GM12878 (cell line): ENCODE data around the gene BBS4. TPM values are rescaled to one million over a fixed set of nuclear protein-coding genes. Genes with fewer than 3 reads are reported as not detected.

ENCODE experiments used
- ATAC-seq: fragments of 200-7000 bp; cut with Tn5 transposase; 3 replicates; pipeline ENCODE4 v1.9.1; 2020; ENCODE audit warnings: mild to moderate bottlenecking, moderate library complexity
- BruUV-seq: library from RNA; stranded (reverse); fragments of 400-500 nt; replicated peaks from 2 replicates; lab custom pipeline; 2021; lab: Mats Ljungman, UMichigan
- CTCF ChIA-PET: fragments of 300-600 bp; sonication (Branson Sonifier 250); formaldehyde crosslinking; extraction: SDS; loops from one replicate; lab custom pipeline; 2021; ENCODE audit warnings: inconsistent platforms; lab: Yijun Ruan, JAX
- POLR2A ChIA-PET: fragments of 350-600 bp; formaldehyde crosslinking; extraction: SDS; loops from one replicate; lab custom pipeline; 2021; ENCODE audit warnings: inconsistent platforms; lab: Charles Lee
- RAD21 ChIA-PET: fragments of 300-600 bp; sonication (Branson Sonifier 250); formaldehyde crosslinking; loops from one replicate; lab custom pipeline; 2023; ENCODE audit warnings: antibody characterized with exemption; ENCODE audit not compliant: unreplicated experiment; lab: Charles Lee
- SMC1A ChIA-PET: fragments of 300-600 bp; sonication (Branson Sonifier 250); formaldehyde crosslinking; loops from one replicate; lab custom pipeline; 2023; ENCODE audit not compliant: unreplicated experiment, uncharacterized antibody; lab: Charles Lee
- DNase-seq: peaks from one replicate; pipeline ENCODE4 v3.0.0-alpha.2; 2011; ENCODE audit warnings: low read depth, low spot score
- FAIRE-seq: peaks from 3 replicates; lab custom pipeline; 2011; peaks lifted over from hg19 to GRCh38; lab: Jason Lieb, UNC
- H2AFZ ChIP-seq: 2 replicates; pipeline ENCODE4 v1.6.0; 2011; ENCODE audit warnings: low read depth, low read length, control low read depth; ENCODE audit not compliant: control insufficient read depth
- H3K27ac ChIP-seq: 2 replicates; pipeline ENCODE4 v1.5.1; 2011; ENCODE audit warnings: control low read depth; ENCODE audit not compliant: control insufficient read depth, insufficient read depth
- H3K27me3 ChIP-seq, 2 experiments: replicated peaks in 1 of 2; 2 replicates each; pipeline versions ENCODE4 v1.6.0 to v1.6.1; 2011; ENCODE audit warnings: low read length in 1 of 2; ENCODE audit not compliant: control insufficient read depth in 2 of 2, insufficient read depth in 2 of 2
- H3K36me3 ChIP-seq, 2 experiments: 2 replicates each; pipeline ENCODE4 v1.5.1; 2011; ENCODE audit warnings: low read length in 1 of 2; ENCODE audit not compliant: control insufficient read depth in 2 of 2, insufficient read depth in 2 of 2
- H3K4me1 ChIP-seq: 2 replicates; pipeline ENCODE4 v1.6.1; 2011; ENCODE audit warnings: mild to moderate bottlenecking, low read length, moderate library complexity, mixed read lengths; ENCODE audit not compliant: control insufficient read depth, insufficient read depth
- H3K4me2 ChIP-seq: 2 replicates; pipeline ENCODE4 v1.6.0; 2011; ENCODE audit warnings: control low read depth; ENCODE audit not compliant: control insufficient read depth, insufficient read depth
- H3K4me3 ChIP-seq: fragments of 200-600 bp; sonication (generic); 2 replicates; pipeline ENCODE4 v1.5.1; 2016
- H3K79me2 ChIP-seq: 2 replicates; pipeline ENCODE4 v1.6.0; 2011; ENCODE audit warnings: low read length; ENCODE audit not compliant: control insufficient read depth, insufficient read depth
- H3K9ac ChIP-seq: 2 replicates; pipeline ENCODE4 v1.8.0; 2011; ENCODE audit warnings: low read length, control low read depth, mixed read lengths; ENCODE audit not compliant: control insufficient read depth, insufficient read depth
- H3K9me3 ChIP-seq: replicated peaks from 3 replicates; pipeline ENCODE4 v1.5.1; 2011; ENCODE audit warnings: mild to moderate bottlenecking, low read length; ENCODE audit not compliant: control insufficient read depth, insufficient read depth
- H4K20me1 ChIP-seq: 2 replicates; pipeline ENCODE4 v1.6.0; 2011; ENCODE audit not compliant: control insufficient read depth, insufficient read depth
- ASH2L ChIP-seq: fragments of 300-600, 200-600 bp; sonication (generic); IDR thresholded peaks from 2 replicates; pipeline ENCODE4 v1.6.1; 2017; ENCODE audit warnings: low read depth, mild to moderate bottlenecking, borderline replicate concordance
- BACH1 ChIP-seq: fragments of 450-650 bp; IDR thresholded peaks from 2 replicates; pipeline ENCODE4 v1.6.1; 2017; ENCODE audit warnings: mild to moderate bottlenecking, borderline replicate concordance
- DPF2 ChIP-seq: fragments of 450-650 bp; IDR thresholded peaks from 2 replicates; pipeline ENCODE4 v1.6.1; 2017; ENCODE audit warnings: mild to moderate bottlenecking
- GATAD2B ChIP-seq: fragments of 450-650 bp; conservative IDR thresholded peaks from 2 replicates; pipeline ENCODE4 v1.6.1; 2017; ENCODE audit warnings: low read depth, mild to moderate bottlenecking, moderate library complexity
- LARP7 ChIP-seq: fragments of 450-650 bp; IDR thresholded peaks from 2 replicates; pipeline ENCODE4 v1.6.1; 2017; ENCODE audit warnings: mild to moderate bottlenecking
- MYC ChIP-seq: IDR thresholded peaks from 2 replicates; pipeline ENCODE4 v1.6.1; 2011; ENCODE audit warnings: mild to moderate bottlenecking, low read length, moderate library complexity, inconsistent platforms; ENCODE audit not compliant: insufficient read depth, insufficient replicate concordance, insufficient read length, severe bottlenecking
- NFYA ChIP-seq: IDR thresholded peaks from 2 replicates; pipeline ENCODE4 v1.6.1; 2011; ENCODE audit warnings: low read depth, mild to moderate bottlenecking, low read length, improper control_type of control experiment, borderline replicate concordance
- PAX8 ChIP-seq: fragments of 450-650 bp; IDR thresholded peaks from 2 replicates; pipeline ENCODE4 v1.6.1; 2017; ENCODE audit warnings: mild to moderate bottlenecking, moderate library complexity
- PKNOX1 ChIP-seq: fragments of 450-650 bp; IDR thresholded peaks from 2 replicates; pipeline ENCODE4 v1.6.1; 2016; ENCODE audit warnings: mild to moderate bottlenecking
- RELA ChIP-seq: fragments of 450-650 bp; IDR thresholded peaks from 2 replicates; pipeline ENCODE4 v1.8.0; 2014; ENCODE audit warnings: borderline replicate concordance; ENCODE audit not compliant: partially characterized antibody
- SIX5 ChIP-seq: IDR thresholded peaks from 2 replicates; pipeline ENCODE4 v1.6.1; 2011; ENCODE audit warnings: mild to moderate bottlenecking, low read depth, low read length, moderate library complexity; ENCODE audit not compliant: severe bottlenecking
- SRF ChIP-seq, 2 experiments: IDR thresholded peaks; 2 replicates each; pipeline ENCODE4 v1.6.1; 2011; ENCODE audit warnings: low read depth in 2 of 2, low read length in 2 of 2, mild to moderate bottlenecking in 1 of 2, moderate library complexity in 1 of 2
- STAT1 ChIP-seq: fragments of 450-650 bp; conservative IDR thresholded peaks from 2 replicates; pipeline ENCODE4 v1.6.1; 2014; ENCODE audit warnings: antibody characterized with exemption, mild to moderate bottlenecking
- STAT3 ChIP-seq: IDR thresholded peaks from 2 replicates; pipeline ENCODE4 v1.6.1; 2011; ENCODE audit warnings: low read depth, low read length, improper control_type of control experiment
- TCF3 ChIP-seq: IDR thresholded peaks from 2 replicates; pipeline ENCODE4 v1.6.1; 2012; ENCODE audit warnings: low read depth, mild to moderate bottlenecking, low read length, borderline replicate concordance; ENCODE audit not compliant: insufficient read depth
- ZNF217 ChIP-seq: fragments of 450-650 bp; IDR thresholded peaks from 2 replicates; pipeline ENCODE4 v1.6.1; 2017; ENCODE audit warnings: antibody characterized with exemption, mild to moderate bottlenecking
- ZZZ3 ChIP-seq: IDR thresholded peaks from 2 replicates; pipeline ENCODE4 v1.6.1; 2011; ENCODE audit warnings: low read depth; ENCODE audit not compliant: control insufficient read depth, insufficient read length
- WGBS: methylation state at CpG from one replicate; pipeline ENCODE4 v1.1.6; 2016; ENCODE audit warnings: low lambda C conversion rate; ENCODE audit not compliant: insufficient replicate concordance, insufficient coverage; ENCODE audit errors: missing lambda C conversion rate; 5-methylcytosine and 5-hydroxymethylcytosine counted together
- in situ Hi-C: fragments of 300-500 bp; cut with MboI; formaldehyde crosslinking; loops from 9 replicates; pipeline ENCODE4 v1.14.3; 2018; ENCODE audit warnings: mixed read lengths
- intact Hi-C: fragments of 100-400 bp; cut with micrococcal nuclease; formaldehyde crosslinking; loops from one replicate; pipeline ENCODE4 v1.14.2; 2022; ENCODE audit not compliant: unreplicated experiment
- polyA plus RNA-seq, 11 experiments: library from polyadenylated mRNA; depleted of rRNA in 4 of 11; unstranded in 6 of 11; stranded (reverse) in 5 of 11; fragments of >200 nt; fragmentation: Nextera tagmentation in 4 of 11; fragmentation: Illumina TruSeq in 1 of 11; extraction: Ambion mirVana in 4 of 11; extraction: Trizol in 1 of 11; gene quantifications; 1 replicate in 1 of 11; 2 replicates in 10 of 11; pipeline versions ENCODE4 v1.2.1 to v1.2.3, GENCODE V29; 2011 to 2016; ENCODE audit warnings: inconsistent platforms in 2 of 11, missing spikeins in 2 of 11, low read depth in 1 of 11
- total RNA-seq, 4 experiments: library from RNA; depleted of rRNA in 3 of 4; stranded (reverse); fragments of >200 nt in 3 of 4; fragmentation: Illumina TruSeq in 1 of 4; extraction: Trizol in 1 of 4; gene quantifications; 2 replicates each; pipeline versions ENCODE4 v1.2.1 to v1.2.3, GENCODE V29; 2013 to 2021

Gene BBS4
- total and polyA plus RNA-seq, 10 of the 15 experiments (the other 5 are each of a cell fraction or from before 2014, with no cell fraction given) = 7.2 to 22.1 (median 9.9) TPM

GRCh38 chr15:72737061-72737460 is 51.1 kb downstream of the BBS4 start (continued):
- TF ChIP-seq RELA (no peak), LARP7 (no peak)

GRCh38 chr15:72737723-72738122 is 51.7 kb downstream of the BBS4 start:
- DNase-seq (no peak), FAIRE-seq (no peak), ATAC-seq (no peak)
- intact Hi-C loops = no loop called here
- BruUV-seq = no TSS peak
- Histone ChIP-seq H3K27me3 (no peaks in the 10 kb centered on the region), H4K20me1 (no peaks in the 10 kb centered on the region), H3K4me2 (no peak overlapping the region), H2AFZ (no peak overlapping the region), H3K4me1 (peaks cover 19% of the 10 kb centered on the region), H3K27ac (no peak overlapping the region), H3K4me3 (no peak overlapping the region), H3K9me3 (no peaks in the 10 kb centered on the region; the same call in 2 of the 3 replicates), H3K9ac (no peak overlapping the region), H3K36me3 (peaks cover 5 to 22% of the 10 kb centered on the region in 2 experiments; a peak in 3 of 4 replicates), H3K79me2 (no peaks in the 10 kb centered on the region)
- TF ChIP-seq DPF2 (no peak), STAT1 (no peak), NFYA (no peak), SRF (IDR thresholded peaks at IDR 0.05; ENCODE audit: low read depth in 2 of 2, low read length in 2 of 2) (no peak), BACH1 (no peak), GATAD2B (no peak), PKNOX1 (no peak), TCF3 (no peak), ZZZ3 (no peak), PAX8 (no peak), SIX5 (no peak), MYC (no peak), ASH2L (no peak), ZNF217 (no peak), STAT3 (no peak)
- SMC1A ChIA-PET = interaction anchor here (1.5 to 3.4 kb wide), 2 partner anchors 12 to 14 kb away, joined by 4 to 15 read pairs; no protein-coding TSS in a partner anchor
- RAD21 ChIA-PET = interaction anchor here (1.1 kb wide), 1 partner anchor 16 kb away, joined by 4 read pairs; no protein-coding TSS in a partner anchor
- POLR2A ChIA-PET = interaction anchor here (0.5 kb wide), 1 partner anchor 9 kb away, joined by 5 read pairs; no protein-coding TSS in a partner anchor
- in situ Hi-C loops = no loop called here
- CTCF ChIA-PET = no interaction called here
- WGBS = 100% methylated on average over 1 of the region's 1 CpG
